Inflammatory macrophage treated with lipopolysaccharide for 1 hour (primary cell): ENCODE measurements around the gene MED31.
A peak's percentile ranks its signal among the peaks of the same experiment; 100 is the strongest.
"Not testable (repeated sequence)": the region's sequence is repeated elsewhere in the genome, so short reads cannot be mapped to it uniquely, and the experiment has no call there.

Experiments
- DNase-seq, 2 donors: peaks; one replicate each; pipeline ENCODE4 v3.0.0-alpha.2; 2020 to 2022

MED31 gene

DNA sequence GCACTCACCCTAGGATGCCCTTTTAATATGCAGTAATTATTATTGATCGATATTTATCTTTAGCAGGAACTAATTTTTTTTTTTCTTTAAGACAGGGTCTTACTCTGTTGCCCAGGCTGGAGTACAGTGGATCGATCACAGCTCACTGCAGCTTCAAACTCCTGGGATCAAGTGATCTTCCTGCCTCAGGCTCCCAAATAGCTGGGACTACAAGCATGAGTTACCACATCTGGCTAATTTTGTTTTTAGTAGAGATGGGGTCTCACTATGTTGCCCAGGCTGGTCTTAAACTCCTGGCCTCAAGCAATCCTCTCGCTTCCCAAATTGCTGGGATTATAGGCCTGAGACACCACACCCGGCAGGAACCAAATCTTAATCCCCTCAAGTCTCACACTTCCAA is 40.2 kb downstream of the MED31 start:
- DNase-seq = no peak

GRCh38 chr17:6610011-6610410 is 41.4 kb downstream of the MED31 start:
- no peak for DNase-seq

GRCh38 chr17:6608321-6608720 is 43.1 kb downstream of the MED31 start:
- DNase-seq = no peak

DNA sequence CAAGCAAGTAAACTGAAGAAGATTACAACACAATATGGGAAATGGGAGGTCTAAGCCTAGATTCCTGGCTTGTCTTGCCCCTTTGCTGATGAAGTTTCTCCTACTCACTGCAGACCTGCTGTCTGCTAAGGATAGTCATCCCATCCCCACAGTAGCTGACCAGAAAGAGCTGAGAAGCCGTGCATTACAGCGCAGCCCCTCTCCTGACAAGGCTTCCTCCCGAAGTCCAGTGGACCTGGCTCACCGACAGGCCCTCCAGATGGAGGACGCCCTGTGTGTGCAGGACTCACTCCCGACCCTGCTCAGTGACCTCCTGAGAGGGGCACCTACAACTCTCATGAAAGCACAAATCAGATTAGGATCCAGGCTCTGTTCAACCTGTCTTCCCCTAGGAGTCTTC is 46.3 kb downstream of the MED31 start:
- no peak for DNase-seq

- DNase-seq = no peak
Measured at GRCh38 chr17:6603744-6604325, 47.6 kb downstream of the MED31 start.

DNA sequence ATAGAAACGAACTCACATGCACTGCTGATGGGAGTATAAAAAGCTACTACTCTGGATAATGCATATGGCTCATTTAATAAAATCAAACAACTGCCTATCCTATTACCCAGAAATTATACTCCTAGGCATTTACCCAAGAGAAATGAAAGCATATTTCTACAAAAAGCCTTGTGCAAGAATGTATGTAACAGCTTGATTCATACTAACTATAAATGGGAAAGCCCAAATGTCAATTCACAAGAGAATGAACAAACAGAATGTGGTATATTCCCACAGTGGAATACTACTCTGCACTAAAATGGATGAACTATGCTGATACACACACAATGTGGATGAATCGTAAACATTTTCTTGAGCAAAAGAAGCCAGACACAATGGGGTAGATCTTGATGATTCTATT is 49.3 kb downstream of the MED31 start:
- peak; percentile 40 to 63 for DNase-seq

DNA sequence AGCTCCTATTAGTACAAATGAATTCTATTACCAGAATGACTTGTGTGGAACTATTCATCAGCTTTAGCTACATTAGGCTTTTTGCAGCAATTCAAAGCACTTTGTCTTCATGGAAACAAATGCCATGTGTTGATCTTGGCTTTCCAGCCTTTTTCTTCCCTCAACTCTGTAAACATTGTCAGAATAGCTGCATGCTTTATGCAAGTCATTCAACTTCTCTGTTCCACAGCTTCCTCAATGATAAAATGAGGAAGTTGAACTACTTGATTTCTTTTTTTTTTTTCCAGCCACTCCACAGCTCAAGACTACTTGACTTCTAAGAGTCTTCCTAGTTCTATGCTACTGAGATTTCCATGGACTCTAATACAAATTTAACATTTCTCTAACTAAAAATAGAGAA is 52.0 kb downstream of the MED31 start:
- DNase-seq = peak; percentile 70 to 83

DNA sequence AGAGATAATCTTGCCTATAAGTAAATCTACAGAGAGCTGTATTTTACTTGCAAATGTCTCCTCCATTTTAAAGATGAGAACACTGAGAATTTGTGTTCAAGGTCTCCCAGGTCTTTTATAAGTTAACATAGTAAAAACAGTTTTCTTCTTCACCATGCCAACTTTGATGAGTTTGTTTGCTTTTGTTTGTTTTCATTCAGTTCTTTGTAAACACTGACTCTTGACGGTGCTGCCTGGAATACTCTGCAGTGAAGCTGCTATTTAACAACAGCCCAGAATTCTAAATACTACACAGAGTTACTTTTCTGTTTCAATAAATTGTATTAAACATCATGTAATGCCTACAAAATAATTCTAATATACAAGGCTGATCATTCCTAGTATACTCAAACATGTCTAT is 53.7 kb downstream of the MED31 start:
- DNase-seq = no peak

GRCh38 chr17:6596941-6597340 is 54.5 kb downstream of the MED31 start:
- no peak for DNase-seq

GRCh38 chr17:6596511-6596910 is 54.9 kb downstream of the MED31 start:
- no peak for DNase-seq

DNA sequence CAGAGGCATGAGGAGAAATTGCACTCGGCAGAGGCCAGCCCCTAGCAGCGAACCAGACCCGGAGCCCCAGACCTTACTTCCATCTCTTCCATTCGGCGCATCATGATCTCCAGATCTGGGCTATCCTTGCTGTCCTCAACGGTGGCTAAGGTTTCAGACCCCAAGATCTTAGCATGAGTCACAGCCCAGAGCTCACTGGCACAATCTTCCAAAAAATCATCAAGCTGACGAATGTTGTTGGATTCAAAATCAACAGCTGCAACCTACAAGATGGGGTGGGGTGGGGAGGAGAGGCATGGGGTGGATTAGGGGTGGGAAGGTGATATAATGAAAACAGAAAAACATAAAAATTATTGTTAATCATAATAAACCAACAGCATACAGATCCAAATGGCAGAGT is 55.3 kb downstream of the MED31 start:
- DNase-seq = no peak

DNA sequence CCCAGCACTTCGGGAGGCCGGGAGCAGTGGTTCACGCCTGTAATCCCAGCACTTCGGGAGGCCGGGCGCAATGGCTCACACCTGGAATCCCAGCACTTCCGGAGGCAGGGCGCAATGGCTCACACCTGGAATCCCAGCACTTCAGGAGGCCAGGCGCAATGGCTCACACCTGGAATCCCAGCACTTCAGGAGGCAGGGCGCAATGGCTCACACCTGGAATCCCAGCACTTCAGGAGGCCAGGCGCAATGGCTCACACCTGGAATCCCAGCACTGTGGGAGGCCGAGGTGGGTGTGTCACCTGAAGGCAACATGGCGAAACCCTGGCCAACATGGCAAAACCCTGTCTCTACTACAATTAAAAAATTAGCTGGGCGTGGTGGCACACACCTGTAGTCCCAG is 58.0 kb downstream of the MED31 start:
- DNase-seq = not testable (repeated sequence)
